ENCODE measurements around the gene C1QB. TPM values are rescaled to one million over a fixed set of nuclear protein-coding genes. Genes with fewer than 3 reads are reported as not detected.

C1QB gene
- total and polyA plus RNA-seq, 9 of the 15 experiments (the other 6 are each of a cell fraction or from before 2014, with no cell fraction given), result 0.55 TPM; not detected in 8

- TF ChIP-seq ZFPM2 (CRISPR knock-in tag; IDR thresholded peaks at IDR 0.05), result no peak
- TF ChIP-seq, protein P1, sequence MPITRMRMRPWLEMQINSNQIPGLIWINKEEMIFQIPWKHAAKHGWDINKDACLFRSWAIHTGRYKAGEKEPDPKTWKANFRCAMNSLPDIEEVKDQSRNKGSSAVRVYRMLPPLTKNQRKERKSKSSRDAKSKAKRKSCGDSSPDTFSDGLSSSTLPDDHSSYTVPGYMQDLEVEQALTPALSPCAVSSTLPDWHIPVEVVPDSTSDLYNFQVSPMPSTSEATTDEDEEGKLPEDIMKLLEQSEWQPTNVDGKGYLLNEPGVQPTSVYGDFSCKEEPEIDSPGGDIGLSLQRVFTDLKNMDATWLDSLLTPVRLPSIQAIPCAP (CRISPR knock-in tag; IDR thresholded peaks at IDR 0.05; ENCODE audit: borderline replicate concordance), result no peak
- no peak for TF ChIP-seq ZNF512 (tag; IDR thresholded peaks at IDR 0.05)
- no peak for TF ChIP-seq PHF21A (IDR thresholded peaks at IDR 0.05; ENCODE audit: borderline replicate concordance, low read depth)
- TF ChIP-seq ETV1 (tag; conservative IDR thresholded peaks at IDR 0.05; ENCODE audit: low read depth), result no peak
- no peak for TF ChIP-seq RBBP5 (IDR thresholded peaks at IDR 0.05; ENCODE audit: borderline replicate concordance, insufficient read depth, low read length, poor library complexity, severe bottlenecking)
- TF ChIP-seq, protein P2, sequence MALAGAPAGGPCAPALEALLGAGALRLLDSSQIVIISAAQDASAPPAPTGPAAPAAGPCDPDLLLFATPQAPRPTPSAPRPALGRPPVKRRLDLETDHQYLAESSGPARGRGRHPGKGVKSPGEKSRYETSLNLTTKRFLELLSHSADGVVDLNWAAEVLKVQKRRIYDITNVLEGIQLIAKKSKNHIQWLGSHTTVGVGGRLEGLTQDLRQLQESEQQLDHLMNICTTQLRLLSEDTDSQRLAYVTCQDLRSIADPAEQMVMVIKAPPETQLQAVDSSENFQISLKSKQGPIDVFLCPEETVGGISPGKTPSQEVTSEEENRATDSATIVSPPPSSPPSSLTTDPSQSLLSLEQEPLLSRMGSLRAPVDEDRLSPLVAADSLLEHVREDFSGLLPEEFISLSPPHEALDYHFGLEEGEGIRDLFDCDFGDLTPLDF (CRISPR knock-in tag; IDR thresholded peaks at IDR 0.05), result peak; percentile 63; the same call in 1 of the 2 replicates
- no peak for TF ChIP-seq NR4A1 (CRISPR knock-in tag; IDR thresholded peaks at IDR 0.05)
- TF ChIP-seq NR4A1 (tag; IDR thresholded peaks at IDR 0.05), result peak; percentile 41; the same call in 1 of the 2 replicates
- TF ChIP-seq ZFP1 (CRISPR knock-in tag; IDR thresholded peaks at IDR 0.05), result no peak
- TF ChIP-seq, protein P3, sequence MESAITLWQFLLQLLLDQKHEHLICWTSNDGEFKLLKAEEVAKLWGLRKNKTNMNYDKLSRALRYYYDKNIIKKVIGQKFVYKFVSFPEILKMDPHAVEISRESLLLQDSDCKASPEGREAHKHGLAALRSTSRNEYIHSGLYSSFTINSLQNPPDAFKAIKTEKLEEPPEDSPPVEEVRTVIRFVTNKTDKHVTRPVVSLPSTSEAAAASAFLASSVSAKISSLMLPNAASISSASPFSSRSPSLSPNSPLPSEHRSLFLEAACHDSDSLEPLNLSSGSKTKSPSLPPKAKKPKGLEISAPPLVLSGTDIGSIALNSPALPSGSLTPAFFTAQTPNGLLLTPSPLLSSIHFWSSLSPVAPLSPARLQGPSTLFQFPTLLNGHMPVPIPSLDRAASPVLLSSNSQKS (CRISPR knock-in tag; IDR thresholded peaks at IDR 0.05), result no peak
- no peak for TF ChIP-seq HMGN3 (IDR thresholded peaks at IDR 0.05; ENCODE audit: borderline replicate concordance, extremely low read depth, insufficient read length, low read depth, low read length)
- no peak for TF ChIP-seq SIN3B (IDR thresholded peaks at IDR 0.05; ENCODE audit: low read depth)
- no peak for TF ChIP-seq CBX3 (IDR thresholded peaks at IDR 0.05; ENCODE audit: borderline replicate concordance in 1 of 2, low read length in 2 of 2)
- no peak for TF ChIP-seq SMAD1 (IDR thresholded peaks at IDR 0.05; ENCODE audit: low read depth, low read length, partially characterized antibody)
- TF ChIP-seq HMGXB4 (CRISPR knock-in tag; IDR thresholded peaks at IDR 0.05), result no peak
- no peak for TF ChIP-seq ZNF785 (CRISPR knock-in tag; IDR thresholded peaks at IDR 0.05)
- no peak for TF ChIP-seq ELK1 (CRISPR knock-in tag; IDR thresholded peaks at IDR 0.05)
- TF ChIP-seq, protein P4, sequence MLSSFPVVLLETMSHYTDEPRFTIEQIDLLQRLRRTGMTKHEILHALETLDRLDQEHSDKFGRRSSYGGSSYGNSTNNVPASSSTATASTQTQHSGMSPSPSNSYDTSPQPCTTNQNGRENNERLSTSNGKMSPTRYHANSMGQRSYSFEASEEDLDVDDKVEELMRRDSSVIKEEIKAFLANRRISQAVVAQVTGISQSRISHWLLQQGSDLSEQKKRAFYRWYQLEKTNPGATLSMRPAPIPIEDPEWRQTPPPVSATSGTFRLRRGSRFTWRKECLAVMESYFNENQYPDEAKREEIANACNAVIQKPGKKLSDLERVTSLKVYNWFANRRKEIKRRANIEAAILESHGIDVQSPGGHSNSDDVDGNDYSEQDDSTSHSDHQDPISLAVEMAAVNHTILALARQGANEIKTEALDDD (IDR thresholded peaks at IDR 0.05), result no peak
- TF ChIP-seq ZNF239 (CRISPR knock-in tag; IDR thresholded peaks at IDR 0.05), result no peak
Observed at GRCh38 chr1:22611530-22611947, 41.5 kb upstream of the C1QB start (continued).

Data from K562 (cell line).